ENCODE data around the gene TSFM. TPM values are rescaled to one million over a fixed set of nuclear protein-coding genes. Genes with fewer than 3 reads are reported as not detected.

TSFM gene
- total and polyA plus RNA-seq, 9 of the 15 experiments (the other 6 are each of a cell fraction or from before 2014, with no cell fraction given): 44.6 to 198 (median 60.2) TPM

DNA sequence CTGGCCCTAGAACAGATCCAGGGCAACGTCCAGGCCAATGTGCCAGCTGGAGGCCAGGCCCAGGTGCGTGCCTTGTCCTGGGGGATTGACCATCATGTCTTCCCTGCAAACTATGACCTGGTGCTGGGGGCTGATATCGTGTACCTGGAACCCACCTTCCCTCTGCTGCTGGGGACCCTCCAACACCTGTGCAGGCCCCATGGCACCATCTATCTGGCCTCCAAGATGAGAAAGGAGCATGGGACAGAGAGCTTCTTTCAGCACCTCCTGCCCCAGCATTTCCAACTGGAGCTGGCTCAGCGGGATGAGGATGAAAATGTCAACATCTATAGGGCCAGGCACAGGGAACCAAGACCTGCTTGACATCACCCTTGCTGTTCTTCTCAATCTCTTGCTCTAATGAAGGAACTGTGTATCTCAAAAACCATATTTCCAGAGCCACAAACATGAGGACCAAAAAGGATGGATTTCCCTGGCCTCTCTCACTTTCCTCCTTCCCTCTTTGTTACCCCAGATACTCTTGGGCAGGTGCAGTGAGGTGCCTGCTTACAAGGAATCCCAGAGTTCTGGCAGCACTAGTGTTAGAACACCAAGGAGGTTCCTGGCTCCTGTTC is 2.2 kb upstream of the TSFM start:
- TF ChIP-seq MAFK (IDR thresholded peaks at IDR 0.05; ENCODE audit: low read length) (no peak), HNRNPLL (IDR thresholded peaks at IDR 0.05; ENCODE audit: low read depth, low read length, poor library complexity, severe bottlenecking) (no peak), ZNF384 (IDR thresholded peaks at IDR 0.05; ENCODE audit: low read depth, low read length) (no peak), SMAD3 (CRISPR knock-in tag; conservative IDR thresholded peaks at IDR 0.05) (no peak), RREB1 (CRISPR knock-in tag; IDR thresholded peaks at IDR 0.05) (no peak), CAMTA2 (CRISPR knock-in tag; conservative IDR thresholded peaks at IDR 0.05) (no peak), ZNF696 (CRISPR knock-in tag; conservative IDR thresholded peaks at IDR 0.05) (no peak), ZNF217 (CRISPR knock-in tag; IDR thresholded peaks at IDR 0.05) (no peak), ZC3H4 (CRISPR knock-in tag; IDR thresholded peaks at IDR 0.05; ENCODE audit: borderline replicate concordance) (no peak), ZBTB26 (CRISPR knock-in tag; IDR thresholded peaks at IDR 0.05) (no peak), ZNF644 (tag; IDR thresholded peaks at IDR 0.05; ENCODE audit: low read depth) (no peak)
- Histone ChIP-seq H3K36me3 (ENCODE audit: control insufficient read depth, insufficient read depth, low read length) (peaks cover 32% of the 10 kb centered on the region), H3K27me3 (ENCODE audit: control insufficient read depth in 2 of 2, insufficient read depth in 2 of 2, low read length in 2 of 2) (no peaks in the 10 kb centered on the region), H2AFZ (ENCODE audit: low read depth, low read length) (no peak overlapping the region), H3K9me3 (replicated peaks; ENCODE audit: control insufficient read depth, insufficient read depth, low read depth, low read length) (no peaks in the 10 kb centered on the region), H3K27ac (ENCODE audit: extremely low read depth, low read depth, low read length) (no peak overlapping the region; the same call in 2 of the 3 replicates), H3K4me1 (replicated peaks in 1 of 2; ENCODE audit: control insufficient read depth in 2 of 2, insufficient read depth in 2 of 2, low read length in 2 of 2) (peaks cover 8 to 12% of the 10 kb centered on the region in 2 experiments; a peak in 4 of 5 replicates), H3K4me3 (no peak overlapping the region), H3K9ac (ENCODE audit: insufficient read depth in 1 of 2, low read depth in 2 of 2, low read length in 2 of 2) (peak overlapping the region in 1 of 2 experiments; percentile 48; a peak in 1 of 4 replicates), H3K4me2 (ENCODE audit: insufficient read depth, low read length) (no peak overlapping the region), H3K9me1 (ENCODE audit: control insufficient read depth, insufficient read depth, low read length) (no peaks in the 10 kb centered on the region), H4K20me1 (replicated peaks; ENCODE audit: control insufficient read depth, insufficient read depth, low read length) (no peaks in the 10 kb centered on the region), H3K79me2 (ENCODE audit: control insufficient read depth, insufficient read depth, low read length) (peaks cover 22% of the 10 kb centered on the region)
- intact Hi-C loops (cut with micrococcal nuclease) (no loop called here), in situ Hi-C loops (cut with MboI) (no loop called here)
- ChIA-PET CTCF (ENCODE audit: low intra/inter-chr PET ratio) (interaction anchor here (0.9 kb wide), 1 partner anchor 9 kb away, joined by 3 read pairs; the partner anchor contains the start of gene METTL1), POLR2A (interaction anchor here (1.3 to 1.6 kb wide), 3 partner anchors 13 to 137 kb away, joined by 3 to 4 read pairs (median 4); no protein-coding TSS in a partner anchor)
- WGBS (ENCODE audit: insufficient coverage, low coverage, missing lambda C conversion rate): 80% methylated on average over 4 of the region's 4 CpGs
- no peak for ATAC-seq
- DNase-seq (ENCODE audit: extremely low read depth in 1 of 4, low spot score in 3 of 4): no peak
- no TSS peak for BruUV-seq (replicated peaks)
- FAIRE-seq: no peak

All from K562 (cell line).